NCI-H2196 (cell line): ENCODE measurements around the gene SLC35F1.

Experiments
- DNase-seq: peaks from one replicate; lab custom pipeline; 2025; ENCODE audit not compliant: unreplicated experiment; lab: John Stamatoyannopoulos, UW

Gene SLC35F1

DNA sequence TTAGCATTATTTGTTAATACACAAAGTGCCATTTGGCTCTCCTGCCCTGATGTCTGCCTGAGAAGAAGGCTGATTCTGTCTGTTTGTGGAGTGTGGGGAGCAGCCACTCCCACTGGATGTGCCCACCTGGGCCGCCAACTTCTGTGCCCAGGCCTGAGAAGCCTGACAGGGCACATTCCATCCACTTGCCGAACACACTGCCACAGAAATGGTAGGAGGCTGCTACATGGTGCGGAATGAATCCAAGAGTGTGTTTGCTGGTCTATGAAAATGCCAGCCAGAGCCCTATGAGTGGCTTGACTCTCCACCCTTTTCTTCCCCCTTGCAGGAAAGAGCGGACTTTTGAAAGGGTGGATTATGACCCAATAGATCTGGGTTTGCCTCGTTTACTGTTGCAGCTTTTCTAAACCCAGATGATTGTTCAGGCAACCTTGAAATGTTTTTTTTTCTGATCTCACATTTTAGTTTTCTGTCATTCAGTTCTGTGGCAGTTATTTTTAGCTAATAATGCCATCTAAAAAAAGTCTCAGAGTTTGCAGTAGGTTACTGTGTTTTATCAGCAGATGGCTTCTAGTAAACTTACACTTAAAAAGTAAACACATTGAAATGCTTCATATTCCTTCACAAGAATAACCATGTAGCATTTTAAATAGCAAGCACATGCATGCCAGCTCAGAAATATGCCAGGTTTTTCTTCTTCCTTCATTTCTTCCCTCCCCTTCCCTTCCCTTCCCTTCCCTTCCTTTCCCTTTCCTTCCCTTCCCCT lies 196.5 kb downstream of the SLC35F1 start:
- DNase-seq, result no peak

DNA sequence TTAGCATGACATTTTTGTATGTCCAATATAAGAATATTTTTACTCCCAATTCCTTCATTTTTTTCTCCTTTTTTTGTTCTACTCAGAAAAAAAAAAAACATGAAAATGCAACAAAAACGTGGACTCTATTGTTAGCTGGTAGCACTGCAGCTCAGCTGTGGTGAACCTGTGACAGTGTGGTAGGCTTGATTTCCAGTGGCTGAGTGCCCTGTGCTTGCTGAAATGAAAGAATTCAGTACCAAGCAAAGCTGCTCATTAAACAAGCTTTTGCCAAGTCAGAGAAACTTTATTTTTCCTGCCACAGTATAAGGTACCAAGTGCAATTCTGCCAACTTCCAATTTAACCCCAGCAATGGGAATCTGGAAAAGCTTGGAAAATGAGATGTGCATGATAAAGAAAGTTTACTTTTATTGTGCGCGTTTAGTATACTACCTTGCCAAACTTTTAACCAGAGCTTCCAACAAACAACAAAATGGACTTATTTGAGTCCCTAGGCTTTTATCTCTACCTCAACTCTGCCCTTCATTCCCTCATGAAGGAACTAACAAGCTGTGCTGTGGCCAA lies 215.2 kb downstream of the SLC35F1 start:
- DNase-seq, result no peak

DNA sequence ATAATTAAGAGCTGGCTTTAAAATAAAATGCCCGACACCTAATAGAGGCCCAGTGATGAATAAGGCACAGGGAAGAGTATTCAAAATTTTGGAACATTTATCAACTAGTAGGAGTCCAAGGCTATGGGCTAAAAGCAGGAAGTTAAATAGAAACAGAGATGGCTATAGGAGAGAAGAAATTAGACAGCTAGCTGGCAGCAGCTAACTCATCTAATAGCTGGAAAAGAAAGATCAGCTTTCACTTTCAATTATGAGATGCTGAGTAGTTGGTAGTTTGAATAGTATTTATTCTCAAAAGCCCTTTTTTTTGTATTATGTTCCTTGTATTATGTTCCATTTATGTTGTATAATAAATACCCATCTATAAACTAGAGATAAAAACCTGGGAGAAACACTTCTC lies 215.7 kb downstream of the SLC35F1 start:
- DNase-seq, result no peak

DNA sequence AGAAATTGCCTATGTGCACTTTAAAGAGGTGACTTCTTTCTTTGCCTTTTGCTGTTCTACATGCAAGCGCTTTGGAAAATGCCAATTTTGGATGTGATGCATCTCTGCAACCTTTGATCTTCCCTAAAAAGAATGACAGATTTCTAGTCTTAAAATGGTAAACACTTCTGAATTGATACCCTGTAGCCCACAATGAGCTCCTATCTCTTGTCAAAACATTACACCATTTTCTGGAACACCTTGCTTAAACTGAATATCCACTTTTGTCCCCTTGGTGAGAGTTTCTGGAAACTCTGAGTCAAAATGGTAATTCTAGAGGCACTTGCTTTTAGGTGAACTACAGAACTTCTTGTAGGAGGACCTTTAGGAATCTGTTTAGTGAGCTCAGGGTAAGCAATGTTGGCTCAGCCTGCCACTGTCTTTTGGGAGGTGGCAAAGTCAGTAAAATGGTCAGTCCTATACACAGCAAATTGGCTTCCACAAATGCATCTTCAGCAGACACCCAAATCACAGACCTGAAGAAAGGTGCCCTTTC lies 216.5 kb downstream of the SLC35F1 start:
- no peak for DNase-seq

DNA sequence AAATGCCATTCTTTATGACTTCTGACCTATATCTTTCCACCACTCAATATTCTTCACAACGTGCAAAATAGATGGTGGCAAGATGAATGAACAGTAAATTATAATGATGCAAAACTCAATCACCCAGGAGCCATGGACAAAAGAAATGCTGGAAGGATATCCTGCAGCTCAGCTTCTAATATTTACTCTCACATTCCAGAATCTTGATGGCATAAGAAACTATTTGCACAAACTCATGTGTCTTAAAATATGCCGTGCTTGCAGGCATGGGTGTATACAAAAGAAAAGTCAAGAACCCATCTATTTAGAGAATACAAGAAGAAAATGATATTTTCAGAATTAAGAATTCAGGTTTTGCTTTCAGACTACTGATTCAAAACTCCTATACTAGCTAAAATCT lies 217.8 kb downstream of the SLC35F1 start:
- no peak for DNase-seq

DNA sequence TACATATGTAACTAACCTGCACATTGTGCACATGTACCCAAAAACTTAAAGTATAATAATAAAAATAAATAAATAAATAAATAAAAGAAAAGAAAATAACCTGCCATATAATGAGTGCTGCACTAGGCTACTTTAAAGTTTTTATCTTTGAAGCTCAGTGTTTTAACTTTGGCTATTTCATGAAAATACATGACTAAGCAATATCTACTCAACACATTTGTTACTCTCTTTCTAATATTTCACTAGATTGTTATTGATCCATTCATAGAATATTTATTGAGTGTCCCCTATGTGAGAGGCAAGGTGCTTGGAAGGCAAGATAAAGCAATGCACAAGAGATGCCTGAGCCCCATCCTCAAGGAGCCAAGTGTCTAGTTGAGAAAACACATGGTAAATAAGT lies 221.7 kb downstream of the SLC35F1 start:
- DNase-seq, result no peak

DNA sequence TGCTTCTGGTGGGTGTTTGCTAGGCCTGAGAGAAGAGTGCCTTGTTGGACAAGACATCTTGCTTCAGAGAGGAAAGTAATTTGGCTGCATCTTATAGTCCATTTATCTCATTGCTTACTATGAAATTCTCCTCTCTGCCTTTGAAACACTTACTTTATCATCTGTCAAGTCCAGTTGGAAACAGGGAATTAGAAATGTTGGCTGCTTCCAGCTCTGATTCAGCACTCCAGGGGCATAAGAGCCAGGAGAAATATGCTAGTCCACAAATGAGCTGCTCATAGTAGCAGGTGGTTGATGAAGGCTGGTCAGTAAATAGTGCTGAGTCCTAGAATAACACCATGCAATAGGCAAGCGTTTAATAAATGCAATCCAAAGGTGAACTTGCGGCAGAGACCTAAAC lies 227.1 kb downstream of the SLC35F1 start:
- no peak for DNase-seq

DNA sequence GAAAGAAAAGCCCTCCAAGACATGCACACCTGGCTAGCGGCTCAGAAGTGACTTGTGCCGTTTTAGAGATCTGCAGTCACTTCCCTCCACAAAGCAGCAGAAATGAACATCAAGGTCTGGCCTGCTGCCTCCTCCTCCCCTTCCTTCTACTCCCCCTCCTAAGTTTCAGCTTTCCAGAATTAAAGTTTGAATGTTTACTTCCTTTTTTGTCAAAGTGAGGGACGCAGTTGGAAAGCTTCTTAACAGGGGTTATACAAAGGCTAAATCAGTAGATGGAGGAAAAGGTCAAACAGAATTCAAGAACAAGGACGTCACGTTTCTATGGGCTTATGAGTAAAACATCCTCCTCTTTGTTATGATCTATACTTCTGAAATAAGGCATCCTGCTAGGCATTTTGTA lies 227.7 kb downstream of the SLC35F1 start:
- DNase-seq, result no peak

DNA sequence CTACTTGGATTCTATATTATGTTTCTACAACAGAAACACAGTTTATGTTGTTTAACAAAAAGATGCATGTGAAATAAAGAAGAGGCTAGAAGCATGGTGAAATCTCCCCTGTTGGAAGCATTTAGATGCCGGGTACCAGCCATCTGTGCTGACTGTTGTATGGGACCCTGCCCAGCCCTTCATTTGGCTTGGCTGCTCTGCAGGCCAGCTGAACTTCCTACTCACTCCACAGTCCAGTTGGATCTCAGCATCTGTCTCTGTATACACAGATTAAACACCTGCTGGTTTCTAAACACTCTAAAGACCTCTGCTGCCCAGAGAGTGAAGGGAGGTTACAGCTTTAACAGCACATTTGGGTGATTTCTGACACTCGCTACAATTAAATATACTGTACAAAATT lies 228.3 kb downstream of the SLC35F1 start:
- no peak for DNase-seq

DNA sequence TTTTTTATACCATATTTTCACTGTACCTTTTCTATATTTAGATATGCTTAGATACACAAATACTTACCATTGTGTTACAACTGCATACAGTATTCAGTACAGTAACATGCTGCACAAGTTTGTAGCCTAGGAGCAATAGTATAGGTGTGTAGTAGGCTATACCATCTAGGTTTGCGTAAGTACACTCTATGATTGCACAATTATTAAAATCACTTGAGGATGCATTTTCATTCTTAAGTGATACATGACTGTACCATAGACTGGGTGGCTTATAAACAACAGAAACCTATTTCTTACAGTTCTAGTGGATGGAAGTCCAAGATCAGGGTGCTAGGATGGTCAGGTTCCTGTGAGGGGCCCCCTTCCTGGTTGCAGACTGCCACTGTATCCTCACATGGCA lies 234.1 kb downstream of the SLC35F1 start:
- DNase-seq, result no peak

DNA sequence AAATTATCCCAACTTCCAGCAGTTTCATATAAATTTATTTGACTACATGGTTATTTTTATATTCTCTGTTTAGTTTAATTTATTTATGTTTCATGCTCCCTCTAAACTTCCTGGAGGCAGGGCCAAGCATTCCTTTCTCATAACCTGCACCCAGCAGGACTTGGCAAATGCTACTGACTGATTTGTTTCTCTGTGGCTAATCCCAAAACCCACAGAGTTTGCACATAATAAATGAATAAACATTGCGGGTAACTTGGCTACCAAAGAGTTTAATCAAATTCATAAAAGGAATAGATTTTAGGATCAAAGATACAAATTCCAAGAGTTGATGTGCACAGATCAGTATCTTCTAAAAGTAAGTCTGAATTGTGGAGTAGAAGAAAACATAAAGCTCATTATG lies 239.5 kb downstream of the SLC35F1 start:
- no peak for DNase-seq

DNA sequence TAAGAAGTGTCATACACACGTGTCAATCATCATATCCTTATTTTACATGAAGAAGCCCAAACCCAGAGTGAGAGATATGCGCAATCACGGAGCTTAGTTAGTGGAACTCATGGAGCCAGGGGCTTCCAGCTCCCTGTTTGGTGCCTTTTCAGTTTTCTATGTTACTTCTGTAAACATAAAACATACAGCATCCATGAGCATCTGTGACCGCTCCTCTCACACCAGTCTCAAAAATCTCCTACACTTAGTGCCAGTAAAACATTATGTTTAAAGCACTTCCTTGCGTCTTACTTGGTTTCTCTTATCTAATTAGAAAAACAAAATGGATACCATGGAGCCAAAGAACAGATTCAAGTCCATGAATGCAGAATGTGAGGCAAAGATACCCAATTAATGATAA lies 240.4 kb downstream of the SLC35F1 start:
- no peak for DNase-seq

DNA sequence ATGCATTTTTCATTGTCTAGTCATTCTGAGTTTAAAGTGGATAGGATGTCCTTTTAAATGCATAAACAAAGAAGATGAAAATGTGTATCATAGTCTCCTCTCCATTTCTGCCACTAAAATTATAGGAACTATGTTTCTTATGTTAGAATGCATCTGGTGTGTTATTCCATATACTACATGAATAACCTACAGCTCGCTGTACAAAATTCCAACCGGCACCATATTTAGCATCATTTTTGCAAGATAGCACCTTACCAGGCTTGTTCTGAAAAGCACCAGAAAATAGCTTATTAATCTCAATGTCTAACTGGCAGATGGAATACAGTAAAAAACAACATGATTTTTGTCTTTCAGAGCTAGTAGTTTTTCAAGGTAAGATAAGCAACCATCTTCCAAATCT lies 241.5 kb downstream of the SLC35F1 start:
- no peak for DNase-seq

DNA sequence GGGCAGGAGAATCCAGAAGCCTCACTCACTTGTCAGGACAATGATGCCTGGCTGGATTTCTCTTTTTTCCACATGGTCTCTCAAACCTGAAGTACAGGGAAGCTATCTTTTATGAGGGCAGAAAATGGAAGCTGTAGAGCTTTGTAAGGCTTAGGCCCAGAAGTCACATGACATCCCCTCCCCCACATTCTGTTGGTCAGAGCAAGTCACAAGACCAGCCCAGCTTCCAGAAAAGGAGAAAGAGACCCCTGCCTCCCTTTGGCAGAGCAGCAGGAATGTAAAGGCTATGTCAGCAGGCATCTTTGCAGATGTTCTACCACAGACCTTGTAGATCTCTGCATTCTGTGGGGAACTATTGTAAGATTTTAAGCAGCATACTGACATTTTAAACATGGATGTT lies 245.5 kb downstream of the SLC35F1 start:
- no peak for DNase-seq

DNA sequence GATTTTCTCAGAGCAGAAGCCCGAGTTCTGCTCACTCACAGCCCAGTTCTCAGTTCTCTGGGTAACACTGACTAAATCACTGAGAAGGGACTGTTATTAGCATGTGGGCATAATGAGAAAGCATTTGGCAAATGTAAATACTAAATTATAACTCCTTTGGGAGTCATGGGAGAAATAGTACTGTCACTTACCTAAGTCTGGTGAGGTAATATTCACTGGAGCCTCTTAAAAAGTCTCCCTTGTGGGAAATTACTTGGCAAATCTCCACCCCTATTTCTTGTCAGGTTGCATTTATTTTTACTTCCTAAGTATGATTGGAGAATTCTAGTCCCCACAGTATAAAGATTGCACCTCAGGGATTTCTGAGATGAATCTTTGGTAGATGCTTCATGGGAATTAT lies 254.3 kb downstream of the SLC35F1 start:
- no peak for DNase-seq

DNA sequence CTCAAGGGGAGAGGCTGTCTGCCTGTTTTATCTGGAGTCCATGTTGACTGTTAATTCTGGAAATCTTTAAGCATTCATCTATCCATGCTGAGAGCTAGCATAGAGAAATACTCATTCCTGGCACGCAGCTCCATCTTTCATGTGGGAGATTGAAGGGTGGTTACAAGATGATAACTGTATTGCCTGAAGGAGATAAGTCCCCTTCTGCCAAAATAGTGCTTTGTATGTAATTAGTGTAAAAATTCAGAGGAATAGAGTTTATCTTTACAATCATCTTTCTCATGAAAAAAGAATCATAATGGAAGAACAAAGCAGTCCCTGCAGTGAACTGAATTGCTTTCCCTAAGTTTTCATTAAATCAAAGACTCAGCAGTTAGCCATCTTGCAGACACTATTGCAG lies 256.5 kb downstream of the SLC35F1 start:
- DNase-seq, result no peak

DNA sequence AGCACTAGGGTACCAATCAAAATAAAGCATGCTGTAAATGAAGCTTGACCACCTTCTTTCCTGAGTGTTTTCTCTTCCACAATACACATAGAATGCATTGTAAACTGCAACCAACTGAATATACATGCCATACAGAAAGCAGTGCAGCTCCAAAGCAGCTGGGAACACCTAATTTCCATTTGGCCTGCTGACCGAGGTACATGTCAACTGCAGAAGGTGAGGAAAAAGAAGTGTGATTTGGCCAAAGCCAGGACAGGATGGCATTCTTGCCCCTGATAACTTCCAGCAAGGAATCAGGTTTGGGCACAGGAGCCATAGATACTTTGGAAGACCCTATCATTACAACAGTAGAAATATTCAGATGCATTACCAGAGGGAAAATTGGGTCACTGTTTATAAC lies 258.4 kb downstream of the SLC35F1 start:
- no peak for DNase-seq

DNA sequence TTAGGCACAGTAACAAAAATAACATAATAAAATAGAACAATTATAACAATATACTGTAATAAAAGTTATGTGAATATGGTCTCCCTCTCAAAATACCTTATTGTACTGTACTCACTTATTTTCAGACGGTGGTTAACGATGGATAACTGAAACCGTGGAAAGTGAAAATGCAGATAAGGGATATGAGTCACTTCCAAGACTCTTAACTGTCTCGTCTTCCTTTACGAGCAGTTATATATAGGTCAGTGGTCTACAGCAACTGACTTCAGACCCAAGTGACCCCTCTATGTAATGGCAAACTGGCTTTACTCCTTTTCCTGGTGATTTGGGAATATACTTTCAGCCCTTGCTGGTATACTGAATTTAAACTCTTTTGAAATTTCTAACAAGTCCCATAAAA lies 261.4 kb downstream of the SLC35F1 start:
- DNase-seq, result no peak

DNA sequence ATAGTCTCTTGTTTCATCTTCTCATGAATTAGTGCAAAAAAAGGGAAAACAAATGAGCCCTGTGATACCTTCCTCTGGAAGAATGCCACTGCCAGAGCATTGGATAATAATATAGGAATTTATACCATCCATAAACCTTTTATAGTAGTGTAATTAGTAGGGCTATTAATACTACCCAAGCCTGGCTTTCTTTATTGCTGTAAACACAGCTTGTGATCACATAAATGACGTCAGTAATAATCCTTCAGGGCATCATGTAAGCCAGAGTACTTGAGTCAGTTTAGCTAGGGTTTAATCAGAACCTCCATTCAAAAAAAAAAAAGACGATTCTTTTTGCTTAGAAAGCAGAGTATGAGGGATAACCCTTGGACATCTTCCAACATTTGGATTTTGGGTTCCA lies 264.8 kb downstream of the SLC35F1 start:
- DNase-seq, result no peak

DNA sequence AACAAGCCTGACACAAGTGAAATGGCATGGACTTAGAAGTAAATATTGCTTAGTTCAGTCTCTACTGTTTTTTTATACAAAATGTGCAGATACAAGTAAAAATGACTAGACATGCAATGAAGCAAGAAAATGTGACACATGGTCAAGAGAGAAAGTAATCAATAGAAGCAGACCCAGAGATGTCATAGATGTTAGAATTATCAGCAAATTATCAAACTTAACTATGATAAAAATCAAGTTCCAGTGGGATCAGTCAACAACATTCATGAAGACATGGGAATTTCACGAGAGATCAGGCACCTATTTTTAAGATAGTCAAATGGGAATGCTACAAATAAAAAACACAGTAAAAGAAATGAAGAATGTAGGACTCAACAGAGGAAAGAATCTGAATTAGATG lies 267.0 kb downstream of the SLC35F1 start:
- DNase-seq, result no peak

DNA sequence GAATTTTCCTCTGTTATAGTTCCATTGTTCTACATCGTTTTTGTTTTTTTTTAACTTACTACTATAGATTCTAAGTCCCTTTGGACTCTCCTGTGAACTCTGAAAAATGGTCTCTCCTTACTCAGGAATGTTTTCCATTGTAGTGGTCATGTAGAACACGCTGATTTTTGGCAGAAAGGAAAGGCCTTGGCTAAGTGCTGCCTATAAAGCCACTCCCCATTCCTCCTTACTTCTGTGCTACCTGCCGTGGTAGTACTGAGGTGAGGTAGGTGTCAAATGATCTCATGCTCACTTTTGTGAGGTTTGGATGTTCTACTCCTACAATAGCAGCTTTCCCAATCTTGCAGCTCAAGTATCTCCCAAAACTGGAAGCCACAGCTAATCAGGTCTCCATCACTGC lies 270.7 kb downstream of the SLC35F1 start:
- DNase-seq, result no peak

DNA sequence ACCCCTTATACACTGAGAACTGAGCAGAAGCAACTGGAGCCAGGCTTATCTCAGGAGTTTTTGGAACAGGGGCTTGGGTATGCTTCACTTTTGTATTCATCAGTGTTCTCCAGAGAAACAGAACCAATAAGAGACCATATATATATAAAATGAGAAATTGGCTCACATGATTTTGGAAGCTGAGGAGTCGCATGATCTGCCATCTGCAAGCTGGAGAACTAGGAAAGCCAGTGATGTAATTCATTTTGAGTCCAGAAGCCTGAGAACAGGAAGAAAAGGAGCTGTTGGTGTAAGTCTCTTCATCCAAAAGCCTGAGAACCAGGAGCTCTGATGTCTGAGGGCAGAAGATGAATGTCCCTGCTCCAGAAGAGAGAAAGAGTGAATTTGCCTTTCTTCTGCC lies 272.0 kb downstream of the SLC35F1 start:
- DNase-seq, result no peak
